Activated effector memory CD4-positive, alpha-beta T cell treated with Interleukin-2 at 50 U/mL for 16 hours (primary cell): ENCODE results near the gene F2RL2.
"Not testable (repeated sequence)": the region's sequence is repeated elsewhere in the genome, so short reads cannot be mapped to it uniquely, and the experiment has no call there.

ENCODE experiments used
- DNase-seq: peaks from one replicate; pipeline ENCODE4 v3.0.0-alpha.2; 2020

The F2RL2 gene

DNA sequence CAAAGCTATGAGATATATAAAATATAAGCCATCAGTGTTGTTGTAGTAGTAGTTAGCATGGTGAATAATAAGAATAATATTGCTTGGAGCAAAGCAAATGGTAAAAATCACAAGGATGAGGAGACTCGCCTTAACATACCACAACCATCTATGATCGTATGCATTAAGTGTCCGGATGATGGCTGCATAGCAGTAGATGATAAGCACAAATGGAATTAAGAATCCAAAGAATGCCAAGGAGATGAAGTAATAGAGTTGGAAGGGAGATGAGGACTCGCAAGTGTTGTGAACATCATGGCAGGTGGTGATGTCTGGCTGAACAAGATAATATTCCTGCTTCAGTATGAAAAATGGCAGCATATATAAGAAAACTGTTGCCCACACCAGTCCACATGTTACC lies 5.5 kb downstream of the F2RL2 start:
- no peak for DNase-seq

DNA sequence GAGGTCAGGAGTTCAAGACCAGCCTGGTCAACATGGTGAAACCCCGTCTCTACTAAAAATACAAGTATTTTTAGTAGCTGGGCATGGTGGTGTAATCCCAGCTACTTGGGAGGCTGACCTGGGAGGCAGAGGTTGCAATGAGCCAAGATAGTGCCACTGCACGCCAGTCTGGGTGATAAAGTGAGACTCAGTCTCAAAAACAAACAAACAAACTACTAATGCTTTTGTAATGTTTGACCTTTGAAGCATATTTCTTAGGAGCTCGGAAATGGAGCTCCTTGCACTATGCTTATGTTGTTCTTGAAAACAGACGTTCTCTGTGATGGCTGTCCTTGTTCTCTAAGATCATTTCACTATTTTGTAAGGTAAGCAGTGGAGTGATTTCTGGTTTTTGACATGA lies 6.0 kb downstream of the F2RL2 start:
- no peak for DNase-seq

DNA sequence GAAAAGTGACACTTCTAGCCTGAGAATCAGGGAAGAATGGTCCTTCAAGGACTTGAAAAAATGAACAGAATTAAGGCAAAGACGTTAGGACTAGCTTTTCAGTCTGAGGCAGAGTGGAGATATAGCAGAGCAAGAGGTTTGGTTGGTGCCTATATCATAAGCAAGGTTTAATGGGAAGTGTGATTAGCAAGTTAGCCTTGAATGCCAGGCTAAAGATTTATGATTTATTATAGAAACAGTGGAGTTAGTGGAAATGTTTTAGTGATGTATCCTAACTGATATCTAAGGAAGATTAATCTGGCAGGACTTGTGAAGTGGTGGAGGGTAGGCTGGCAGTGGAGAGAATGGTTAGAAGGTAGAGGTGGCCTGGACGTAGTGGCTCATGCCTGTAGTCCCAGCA lies 7.0 kb downstream of the F2RL2 start:
- DNase-seq: no peak

DNA sequence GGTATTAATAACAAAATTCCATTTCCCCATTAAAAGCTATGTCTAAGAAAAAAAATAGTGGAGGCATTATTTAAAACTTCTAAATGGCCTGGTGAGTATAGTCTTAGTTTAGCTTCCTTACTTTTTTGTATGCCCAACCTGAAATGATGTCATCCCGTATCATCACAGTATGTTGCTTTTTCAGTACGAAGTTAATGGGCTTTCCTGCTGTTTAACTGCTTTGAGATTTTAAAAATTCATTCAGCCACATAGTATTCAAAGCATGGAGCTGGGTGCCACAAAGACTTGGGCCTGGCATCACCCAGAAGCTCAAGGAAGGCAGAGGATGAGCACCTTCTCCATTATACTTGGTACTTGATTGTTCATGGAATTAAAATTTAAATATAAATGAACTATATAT lies 7.4 kb downstream of the F2RL2 start:
- no peak for DNase-seq

DNA sequence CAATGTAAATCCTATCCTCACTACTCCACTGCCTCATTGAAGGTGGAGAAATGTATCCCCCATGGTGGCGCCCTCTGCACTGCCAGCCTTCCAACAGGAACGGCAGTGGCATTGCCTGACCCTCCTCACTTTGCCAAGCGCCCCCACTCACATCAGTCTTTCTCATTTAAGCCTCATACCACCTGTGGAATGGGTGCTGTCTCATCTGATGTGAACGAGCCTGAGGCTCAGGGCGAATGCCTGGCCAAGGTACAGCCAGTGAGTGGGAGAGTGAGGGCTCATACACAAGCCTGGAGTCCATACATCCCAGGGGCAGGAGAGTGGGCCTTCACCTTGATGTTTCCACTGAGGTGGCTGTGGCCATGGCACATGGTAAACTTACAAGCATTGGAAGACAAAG lies 10.3 kb downstream of the F2RL2 start:
- DNase-seq: no peak

DNA sequence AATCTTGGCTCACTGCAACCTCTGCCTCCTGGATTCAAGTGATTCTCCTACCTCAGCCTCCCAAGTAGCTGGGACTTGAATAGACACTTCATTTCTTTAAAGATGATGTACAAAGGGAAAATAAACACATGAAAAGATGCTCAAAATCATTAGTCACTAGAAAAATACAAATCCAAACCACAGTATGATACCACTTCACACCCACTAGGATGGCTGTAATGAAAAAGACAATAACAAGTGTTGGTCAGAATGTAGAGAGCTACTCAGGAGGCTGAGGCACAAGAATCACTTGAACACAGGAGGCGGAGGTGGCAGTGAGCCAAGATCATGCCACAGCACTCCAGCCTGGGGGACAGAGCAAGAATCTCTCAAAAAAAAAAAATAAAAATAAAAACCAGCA lies 13.0 kb downstream of the F2RL2 start:
- DNase-seq: no peak

DNA sequence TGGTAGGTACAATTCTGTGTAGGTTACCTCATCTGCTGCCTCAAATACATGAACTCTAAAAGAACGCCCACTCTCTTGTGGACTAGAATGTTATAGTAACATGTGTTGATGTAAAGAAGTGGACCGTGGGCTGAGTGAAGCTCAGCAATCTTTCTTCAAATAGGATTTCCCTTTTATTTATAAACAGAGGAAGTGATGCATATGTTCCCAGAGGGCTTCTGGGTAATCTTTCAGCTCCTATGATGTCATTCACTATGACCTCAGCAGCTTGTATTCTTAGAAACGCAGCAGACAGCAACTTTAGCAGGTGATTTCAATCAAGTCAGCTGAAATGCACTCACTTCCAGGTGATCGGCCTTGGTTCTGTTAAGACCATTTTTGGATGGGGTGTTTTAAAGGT lies 14.4 kb downstream of the F2RL2 start:
- no peak for DNase-seq

DNA sequence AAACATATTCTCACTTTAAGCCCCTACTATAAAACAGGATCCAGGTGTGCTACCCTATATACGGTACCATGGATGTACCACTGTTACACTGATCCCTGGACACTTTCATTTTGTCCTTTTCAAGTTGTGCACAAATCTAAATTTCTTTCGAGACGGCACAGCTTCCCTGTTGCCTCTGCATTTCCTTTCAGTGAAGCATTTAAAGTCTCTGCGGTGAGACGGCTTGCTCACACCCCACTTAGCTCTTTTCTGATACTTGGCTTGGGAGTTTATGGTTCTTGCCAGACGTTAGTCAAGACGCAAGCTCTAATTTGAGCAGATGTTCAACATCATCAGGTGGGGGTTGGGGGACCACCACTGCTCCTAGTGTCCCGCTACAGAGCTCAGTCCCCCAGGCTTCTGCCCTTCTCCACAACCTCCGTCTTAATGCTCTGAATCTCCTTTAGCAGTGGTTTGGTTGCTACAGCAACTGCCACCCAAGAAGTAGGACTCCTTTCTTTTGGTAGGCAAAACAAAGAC lies 15.8 kb downstream of the F2RL2 start:
- no peak for DNase-seq

DNA sequence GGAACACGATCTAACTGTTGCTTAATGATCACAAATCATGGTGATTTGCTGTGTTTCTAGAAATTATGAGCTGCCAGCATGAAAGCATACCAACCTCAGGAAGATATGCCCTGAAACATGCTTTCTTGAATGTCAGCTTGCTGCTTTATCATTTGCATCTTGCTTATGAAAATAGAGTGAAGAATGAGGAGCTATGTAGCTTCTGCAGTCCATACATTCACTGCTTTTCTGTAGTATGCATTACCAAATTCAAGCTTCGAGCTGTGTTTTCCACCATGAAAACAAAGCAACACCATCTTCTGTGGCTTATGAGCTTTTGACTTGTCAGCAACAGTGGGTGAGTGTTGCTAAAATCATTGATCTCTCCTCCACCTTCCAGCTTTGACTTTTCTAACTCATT lies 16.5 kb downstream of the F2RL2 start:
- DNase-seq: no peak

DNA sequence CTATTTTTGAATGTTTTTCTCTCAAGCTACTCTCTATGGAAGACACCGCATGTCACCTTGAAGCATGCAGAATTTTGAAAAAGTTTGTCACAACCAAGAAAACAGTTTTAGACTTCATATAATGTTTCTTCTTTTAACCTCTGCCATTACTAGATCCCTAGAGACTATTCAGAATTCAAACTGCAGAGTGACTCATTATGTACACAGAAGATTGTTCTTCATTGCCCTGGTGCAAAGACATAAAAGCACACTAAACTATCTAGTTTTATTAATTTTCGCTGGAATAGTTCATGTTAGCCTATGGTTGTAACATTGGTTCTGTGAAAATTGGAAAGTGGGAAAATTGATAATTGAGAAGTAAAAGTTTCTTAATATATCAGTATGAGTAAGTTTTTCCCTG lies 18.4 kb downstream of the F2RL2 start:
- DNase-seq: no peak

DNA sequence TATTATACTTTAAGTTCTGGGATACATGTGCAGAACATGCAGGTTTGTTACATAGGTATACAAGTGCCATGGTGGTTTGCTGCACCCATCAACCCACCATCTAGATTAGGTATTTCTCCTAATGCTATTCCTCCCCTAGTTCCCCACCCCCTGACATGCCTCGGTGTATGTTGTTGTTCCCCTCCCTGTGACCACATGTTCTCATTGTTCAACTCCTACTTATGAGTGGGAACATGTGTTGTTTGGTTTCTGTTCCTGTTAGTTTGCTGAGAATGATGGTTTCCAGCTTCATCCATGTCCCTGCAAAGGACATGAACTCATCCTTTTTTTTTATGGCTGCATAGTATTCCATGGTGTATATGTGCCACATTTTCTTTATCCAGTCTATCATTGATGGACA lies 19.2 kb downstream of the F2RL2 start:
- DNase-seq: not testable (repeated sequence)

DNA sequence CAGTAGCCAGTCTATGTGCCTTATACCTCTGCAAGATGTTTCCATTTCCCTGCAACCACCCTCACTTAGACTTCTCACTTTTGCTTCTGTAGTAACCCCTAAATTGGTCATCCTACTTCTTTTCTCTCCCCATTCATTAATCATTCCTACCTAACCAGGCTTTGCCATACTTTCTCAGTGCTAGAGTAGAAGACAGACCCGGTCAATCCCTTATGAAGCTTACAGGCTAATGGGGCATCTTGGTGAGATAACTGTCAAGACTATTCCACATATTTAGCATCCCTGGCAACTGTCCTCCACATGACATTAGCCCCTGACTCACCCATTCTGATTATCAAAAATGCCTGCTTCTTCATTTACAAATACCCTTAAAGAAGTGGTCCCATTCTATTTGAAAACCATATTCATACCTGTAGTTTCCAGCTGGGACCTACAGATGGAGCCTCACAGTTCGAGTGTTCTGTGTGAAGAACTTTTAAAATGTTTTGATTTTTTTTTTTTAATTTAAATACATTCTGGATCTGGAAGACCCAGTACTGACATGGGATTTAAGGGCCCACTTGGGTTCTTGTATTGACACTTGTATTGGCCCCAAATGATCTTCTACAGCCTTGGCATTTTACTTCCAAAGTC lies 21.0 kb downstream of the F2RL2 start:
- no peak for DNase-seq

DNA sequence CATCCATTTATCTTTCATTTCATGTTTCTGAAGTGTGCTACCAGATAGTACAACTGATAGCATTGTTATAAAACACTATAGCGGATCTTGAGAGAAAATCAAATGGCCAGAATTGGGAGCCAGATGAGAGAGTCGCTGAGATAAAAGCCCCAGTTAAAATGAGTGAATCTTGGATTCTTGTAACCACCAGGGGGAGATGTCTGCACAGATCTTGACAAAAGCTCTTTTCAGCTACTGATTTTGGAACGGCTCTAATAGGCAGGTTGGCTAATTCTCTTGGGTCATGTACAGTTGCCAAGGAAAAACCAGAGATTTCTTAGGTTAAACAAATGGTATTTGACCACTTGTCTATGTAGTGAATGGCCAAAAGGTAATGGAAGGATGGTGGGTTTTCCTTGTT lies 21.7 kb downstream of the F2RL2 start:
- no peak for DNase-seq

DNA sequence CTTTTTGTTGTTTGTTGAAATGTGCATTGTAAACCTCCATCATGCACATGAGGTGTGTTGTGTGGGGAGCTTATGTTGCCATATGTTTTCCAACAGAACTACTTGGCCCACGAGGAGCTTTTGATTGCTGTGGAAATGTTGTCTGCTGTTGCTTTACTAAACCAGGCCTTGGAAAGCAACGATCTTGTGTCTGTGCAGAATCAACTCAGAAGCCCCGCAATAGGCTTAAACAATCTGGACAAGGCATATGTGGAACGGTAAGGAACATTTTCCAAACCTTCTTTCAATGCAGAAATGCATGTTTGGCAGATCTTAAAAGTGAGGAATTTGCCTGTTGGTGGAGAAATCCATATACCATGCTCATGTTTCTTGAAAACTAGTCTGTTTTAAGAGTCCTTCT lies 22.5 kb downstream of the F2RL2 start:
- DNase-seq: no peak

DNA sequence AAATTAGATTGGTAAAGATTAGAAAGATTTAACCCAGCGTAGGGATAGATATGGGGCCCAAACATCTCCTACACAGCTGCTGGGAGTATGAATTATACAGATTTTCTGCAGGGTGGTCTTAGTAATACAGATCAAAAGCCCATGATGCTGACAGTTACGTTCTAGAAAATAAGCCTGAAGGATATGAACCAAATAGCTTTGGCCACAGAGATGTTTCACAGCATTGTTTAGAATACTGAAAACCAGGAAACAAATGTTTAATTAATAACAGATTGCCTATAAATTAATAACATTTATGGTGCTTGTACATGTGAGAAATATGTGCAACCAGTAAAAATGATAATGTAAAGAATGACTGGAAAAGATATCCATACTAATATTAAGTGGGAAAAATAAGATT lies 24.7 kb downstream of the F2RL2 start:
- no peak for DNase-seq

DNA sequence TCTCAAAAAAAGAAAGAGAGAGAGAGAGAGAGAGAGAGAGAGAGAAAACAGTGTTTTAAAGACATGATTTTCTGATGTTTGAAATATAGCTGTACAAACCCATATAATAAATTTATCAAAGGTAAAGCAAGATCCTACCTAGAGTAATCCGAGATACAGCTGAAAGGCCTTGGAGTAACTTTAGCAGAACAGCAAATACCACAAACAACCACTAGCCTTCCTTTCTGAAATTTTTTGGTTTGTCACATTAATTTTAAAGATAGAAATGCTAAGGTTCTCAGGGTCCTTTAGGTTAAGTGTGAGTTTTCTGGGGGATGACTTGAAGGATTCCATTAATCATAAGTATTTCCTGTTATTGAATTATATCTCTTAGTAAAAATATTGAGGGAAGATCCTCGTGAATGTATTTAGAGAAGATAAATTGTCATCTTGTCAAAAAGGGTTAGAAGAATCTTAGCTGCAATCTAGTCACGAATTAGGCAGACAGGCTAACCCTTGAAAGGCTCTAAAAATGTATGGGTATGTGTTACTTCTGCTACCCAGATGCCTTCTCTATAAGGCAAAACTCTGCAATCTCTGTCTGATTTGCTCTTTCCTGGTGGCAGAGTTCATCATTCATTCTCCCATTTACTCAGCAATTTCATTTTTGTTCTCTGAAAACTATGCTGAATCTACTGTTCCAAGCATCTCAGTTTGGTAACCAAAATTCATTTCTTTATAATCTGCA lies 27.3 kb downstream of the F2RL2 start:
- no peak for DNase-seq

DNA sequence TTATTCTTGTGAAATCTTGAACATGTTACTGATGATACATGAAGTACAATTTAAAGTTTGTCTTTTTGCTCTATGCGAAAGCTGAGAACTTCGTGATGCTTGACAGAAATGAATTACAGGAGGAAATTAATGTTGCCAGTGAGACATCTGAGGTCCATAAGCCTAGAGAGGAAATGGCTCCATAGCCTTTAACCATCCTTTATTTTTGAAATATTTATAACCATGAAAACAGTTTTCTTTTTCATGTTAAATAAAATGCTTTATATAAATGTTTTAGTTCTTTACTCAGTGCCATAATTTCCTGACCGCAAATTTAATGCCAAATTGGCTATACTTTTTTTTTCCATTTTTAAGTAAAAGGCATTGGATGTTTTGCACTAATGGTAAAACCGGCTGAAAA lies 29.1 kb downstream of the F2RL2 start:
- no peak for DNase-seq

DNA sequence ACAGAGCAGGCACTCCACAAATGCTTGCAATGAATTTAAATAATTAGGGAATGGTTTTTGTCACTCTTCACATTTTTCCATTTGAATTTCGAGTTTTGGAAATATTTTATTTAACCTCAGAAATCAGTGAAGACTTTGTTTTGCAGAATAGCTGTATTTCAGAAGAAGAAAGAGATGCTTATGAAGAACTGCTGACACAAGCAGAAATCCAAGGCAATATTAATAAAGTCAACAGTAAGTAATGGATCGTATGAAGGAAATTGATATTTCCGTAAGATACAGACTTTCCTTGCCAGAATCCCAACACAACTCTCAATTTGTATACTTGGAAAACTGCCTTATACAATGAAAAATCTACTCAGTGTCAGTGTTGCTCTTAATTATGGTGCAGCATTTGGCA lies 30.5 kb downstream of the F2RL2 start:
- DNase-seq: no peak

DNA sequence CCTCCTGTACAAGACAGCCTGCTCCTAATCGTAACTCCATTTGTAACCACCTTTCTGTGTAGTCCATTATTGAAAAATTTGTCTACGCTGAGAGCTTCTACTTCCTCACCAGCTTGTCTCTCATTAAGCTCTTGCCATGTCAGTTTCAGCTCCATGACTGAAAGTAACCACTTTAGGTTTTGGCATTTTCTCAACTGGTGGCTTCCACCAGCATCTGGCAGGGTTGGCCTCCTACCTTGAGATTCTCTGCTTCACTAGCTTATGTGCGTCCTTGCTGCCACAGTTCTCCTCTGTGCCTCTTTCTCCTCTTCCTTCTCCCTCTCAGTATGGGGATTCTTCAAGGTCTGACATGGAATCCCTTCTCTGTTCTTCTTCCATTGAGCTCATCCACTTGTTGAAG lies 31.8 kb downstream of the F2RL2 start:
- no peak for DNase-seq

DNA sequence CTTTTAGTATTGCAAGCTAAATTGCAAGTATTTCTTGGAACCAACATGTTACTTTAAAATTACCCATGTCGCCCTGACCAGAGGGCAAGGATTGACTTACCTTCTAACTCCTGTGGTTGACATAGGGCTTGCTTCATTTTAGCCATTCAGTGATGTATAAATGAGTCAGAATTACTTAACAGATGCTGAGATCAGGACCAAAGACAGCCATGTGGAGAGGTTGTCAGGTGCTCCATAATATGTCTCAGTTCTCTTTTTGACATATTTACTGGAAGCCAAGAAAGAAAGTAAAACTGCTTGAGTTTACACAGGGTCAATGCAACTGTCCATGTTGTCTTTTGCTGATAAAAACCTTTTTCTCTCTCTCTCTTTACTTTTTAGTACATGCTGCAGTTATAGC lies 33.2 kb downstream of the F2RL2 start:
- DNase-seq: no peak

DNA sequence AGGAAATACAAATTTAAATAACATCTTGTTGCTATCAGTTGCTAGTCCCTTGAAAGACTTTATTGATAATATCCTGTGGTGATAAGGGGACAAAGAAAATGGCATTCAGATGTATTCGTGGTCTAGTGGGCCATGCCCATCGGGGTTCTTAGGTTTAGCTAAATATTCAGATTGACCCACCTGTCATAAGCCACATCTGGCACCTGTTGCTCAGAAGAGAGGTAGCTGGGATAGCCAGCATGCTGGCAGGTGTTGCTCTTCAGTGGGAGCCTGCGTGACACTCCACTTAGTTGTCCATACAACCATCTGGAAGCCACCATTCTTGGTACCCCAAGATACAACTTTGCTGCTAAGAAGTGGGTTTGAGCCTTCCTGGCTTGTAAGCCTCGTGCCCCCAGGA lies 36.7 kb downstream of the F2RL2 start:
- DNase-seq: no peak

DNA sequence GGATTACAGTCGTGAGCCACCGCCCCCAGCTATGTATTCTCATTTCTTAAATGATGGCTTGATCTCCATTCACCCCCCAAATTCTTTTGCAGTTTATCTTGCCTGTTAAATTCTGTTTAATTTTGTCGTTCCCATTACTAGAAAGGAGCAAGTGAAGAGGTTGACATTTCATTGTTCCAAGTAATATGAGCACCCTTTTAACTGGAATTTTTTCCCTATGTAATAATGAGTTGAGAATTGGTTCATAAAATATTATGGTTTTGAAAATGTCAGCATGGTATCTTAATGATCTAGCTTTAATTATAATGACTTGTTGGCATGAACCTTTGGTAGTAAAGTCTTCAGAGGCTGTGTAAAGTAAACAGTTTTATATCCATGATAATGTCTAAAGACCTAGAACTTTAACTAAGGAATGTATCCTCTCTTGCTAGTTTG lies 37.4 kb downstream of the F2RL2 start:
- no peak for DNase-seq

DNA sequence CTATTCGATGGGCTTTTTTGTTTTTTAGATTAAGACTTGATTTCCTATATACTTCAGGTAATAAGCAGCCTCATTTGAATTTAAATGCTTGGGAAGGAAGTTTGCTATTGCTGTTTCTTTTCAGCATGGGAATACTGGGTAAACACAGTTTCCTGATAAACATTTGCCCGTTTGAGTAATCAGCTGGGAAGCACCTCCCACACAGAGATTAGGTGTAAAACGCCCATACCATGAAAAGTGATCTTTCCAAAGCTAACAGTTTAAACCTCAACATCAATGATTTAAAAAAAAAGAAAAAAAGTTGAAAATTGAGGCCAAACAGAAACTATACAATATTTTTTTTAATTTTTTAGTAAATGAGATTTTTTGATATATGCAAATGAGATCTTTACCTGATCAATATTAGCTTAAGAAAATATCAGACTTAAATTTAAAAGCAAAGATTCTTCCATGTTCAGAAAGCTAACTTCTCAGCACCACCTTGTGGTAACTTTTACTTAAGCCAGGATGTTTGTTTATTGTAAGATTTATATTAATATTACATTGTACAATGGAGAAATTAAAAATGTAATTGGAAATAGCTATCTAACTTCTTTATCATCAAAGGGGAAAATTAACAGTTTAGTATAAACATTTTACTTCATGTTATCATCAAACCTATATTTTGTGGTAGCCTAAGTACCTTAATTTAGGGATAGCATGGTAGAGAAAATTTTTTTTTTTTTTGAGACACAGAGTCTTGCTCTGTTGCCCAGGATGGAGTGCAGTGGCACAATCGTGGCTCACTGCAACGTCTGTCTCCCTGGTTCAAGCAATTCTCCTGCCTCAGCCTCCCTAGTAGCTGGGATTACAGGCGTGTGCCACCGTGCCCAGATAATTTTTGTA lies 39.8 kb downstream of the F2RL2 start:
- no peak for DNase-seq
